Ammon's horn (tissue), 1 donor: Measurements from ENCODE around the gene SBK3.
A peak's percentile ranks its signal among the peaks of the same experiment; 100 is the strongest.
"Not testable (repeated sequence)": the region's sequence is repeated elsewhere in the genome, so short reads cannot be mapped to it uniquely, and the experiment has no call there.

ENCODE experiments used
- DNase-seq: peaks from one replicate; pipeline ENCODE4 v3.0.0-alpha.2; 2016; ENCODE audit warnings: low spot score

Gene SBK3

DNA sequence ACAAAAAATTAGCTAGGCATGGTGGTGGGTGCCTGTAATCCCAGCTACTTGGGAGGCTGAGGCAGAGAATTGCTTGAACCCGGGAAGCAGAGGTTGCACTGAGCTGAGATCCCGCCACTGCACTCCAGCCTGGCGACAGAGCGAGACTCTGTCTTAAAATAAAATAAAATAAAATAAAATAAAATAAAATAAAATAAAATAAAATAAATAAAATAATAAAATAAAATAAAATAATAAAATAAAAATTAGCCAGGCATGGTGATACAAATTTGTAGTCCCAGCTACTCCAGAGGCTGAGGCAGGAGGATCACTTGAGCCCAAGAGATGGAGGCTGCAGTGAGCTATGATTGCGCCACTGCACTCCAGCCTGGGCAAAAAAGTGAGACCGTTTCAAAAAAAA is 28.6 kb upstream of the SBK3 start:
- not testable (repeated sequence) for DNase-seq

DNA sequence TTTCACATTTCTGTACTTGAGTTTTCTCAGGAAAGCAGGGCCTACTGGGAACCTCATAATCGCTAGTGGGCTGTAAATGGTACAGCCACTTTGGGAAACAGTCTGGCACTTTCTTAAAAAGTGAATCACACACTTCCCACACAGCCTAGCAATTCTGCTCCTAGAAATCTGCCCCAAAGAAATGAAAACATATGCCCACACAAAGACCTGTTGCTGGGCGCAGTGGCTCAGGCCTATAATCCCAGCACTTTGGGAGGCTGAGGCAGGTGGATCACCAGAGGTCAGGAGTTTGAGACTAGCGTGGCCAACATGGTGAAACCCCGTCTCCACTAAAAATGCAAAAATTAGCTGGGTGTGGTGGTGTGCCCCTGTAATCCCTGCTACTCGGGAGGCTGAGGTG is 24.1 kb upstream of the SBK3 start:
- DNase-seq, result not testable (repeated sequence)

DNA sequence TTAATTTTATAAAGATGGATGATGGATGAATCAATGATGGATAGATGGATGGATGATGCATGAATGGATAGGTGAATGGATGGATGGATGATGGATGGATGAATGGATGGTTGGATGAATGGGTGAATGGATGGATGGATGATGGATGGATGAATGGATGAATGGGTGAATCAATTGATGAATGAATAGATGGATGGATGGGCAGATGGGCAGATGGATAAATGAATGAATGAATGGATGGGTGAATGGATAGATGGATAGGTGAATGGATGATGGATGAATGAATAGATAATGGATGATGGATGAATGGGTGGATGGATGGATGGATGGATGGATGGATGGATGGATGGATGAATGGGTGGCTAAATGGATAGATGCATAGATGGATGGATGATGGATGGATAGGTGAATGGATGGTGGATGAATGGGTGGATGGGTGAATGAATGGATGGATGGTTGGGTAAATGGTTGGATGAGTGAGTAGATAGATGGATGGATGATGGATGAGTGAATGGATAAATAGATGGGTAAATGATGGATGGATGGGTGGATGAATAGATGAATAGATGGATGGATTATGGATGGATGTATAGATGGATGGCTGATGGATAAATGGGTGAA is 22.5 kb upstream of the SBK3 start:
- no peak for DNase-seq

DNA sequence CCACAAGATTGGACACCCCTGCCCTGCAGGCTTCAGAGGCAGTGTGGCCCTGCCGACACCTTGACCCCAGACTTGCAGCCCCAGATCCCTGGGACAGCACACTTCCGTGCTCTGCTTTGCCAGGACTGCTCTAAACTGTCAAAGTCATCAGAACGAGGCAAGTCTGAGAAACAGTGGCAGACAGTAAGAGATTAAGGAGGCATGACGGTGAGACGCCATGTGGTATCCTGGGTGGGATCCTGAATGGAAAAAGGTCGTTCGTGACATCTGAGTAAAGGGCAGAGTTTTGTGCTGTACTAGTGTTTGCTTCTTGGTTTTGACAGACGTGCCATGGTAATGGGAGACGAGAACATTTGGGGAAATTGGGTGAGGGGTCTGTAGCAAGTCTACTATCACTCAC is 21.5 kb upstream of the SBK3 start:
- no peak for DNase-seq

DNA sequence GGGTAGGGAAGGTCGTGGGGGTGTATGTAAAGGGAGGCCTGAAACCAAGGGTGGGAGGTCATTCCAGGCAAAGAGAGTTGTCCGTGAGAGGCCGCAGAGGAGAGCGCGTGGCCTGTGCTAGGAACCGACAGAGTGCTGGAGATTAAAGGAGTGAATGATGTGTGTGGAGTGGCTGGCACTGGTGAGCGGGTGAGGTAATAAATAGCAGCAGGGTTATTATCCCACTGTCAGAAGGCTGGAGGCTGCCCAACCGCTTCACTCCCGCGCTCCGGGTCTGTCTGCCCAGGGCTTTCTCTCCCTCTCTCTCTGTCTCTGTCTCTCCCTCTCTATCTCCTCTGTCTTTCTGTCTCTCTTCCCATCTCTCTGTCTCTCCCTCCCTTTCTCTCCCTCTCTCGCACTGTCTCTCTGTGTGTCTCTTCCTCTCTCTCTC is 17.9 kb upstream of the SBK3 start:
- DNase-seq, result no peak

DNA sequence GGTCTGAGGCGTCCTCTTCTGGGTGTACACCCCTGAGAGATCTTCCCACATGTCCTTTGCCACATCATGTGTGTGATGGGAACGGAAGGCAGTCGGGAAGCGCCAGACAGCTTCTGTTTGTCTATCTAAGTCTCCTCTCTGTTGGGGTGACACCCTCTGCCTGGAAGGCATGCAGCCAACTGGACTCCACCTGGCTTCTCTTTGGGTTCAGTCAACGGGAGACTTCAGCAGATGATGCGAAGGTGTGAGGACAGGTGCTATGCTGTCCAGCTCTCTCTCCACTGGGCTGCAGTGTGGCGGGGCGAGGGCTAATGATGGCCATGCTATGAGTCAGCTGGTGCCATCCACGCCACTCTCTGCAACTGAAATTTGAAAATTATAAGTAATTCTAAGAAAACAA is 14.3 kb upstream of the SBK3 start:
- no peak for DNase-seq

DNA sequence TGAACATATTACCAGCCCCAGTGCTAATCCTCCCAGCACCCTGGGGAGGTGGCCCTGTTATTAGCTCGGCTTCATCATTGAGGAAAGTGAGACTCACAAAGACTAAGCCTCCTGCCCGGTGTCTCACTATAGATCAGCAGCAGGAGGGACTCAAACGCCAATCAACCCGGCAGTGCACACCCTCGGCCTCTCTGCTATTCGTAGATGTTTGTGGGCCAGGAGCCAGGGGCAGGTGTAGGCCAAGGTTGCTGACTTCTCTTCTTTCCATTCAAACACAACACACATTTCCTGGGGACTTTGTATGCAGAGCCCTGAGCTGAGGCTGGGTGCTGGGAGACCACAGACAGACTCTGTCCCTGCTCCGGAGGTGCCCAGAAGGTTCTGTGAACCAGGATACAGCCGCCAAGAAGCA is 9.4 kb upstream of the SBK3 start:
- DNase-seq, result no peak

DNA sequence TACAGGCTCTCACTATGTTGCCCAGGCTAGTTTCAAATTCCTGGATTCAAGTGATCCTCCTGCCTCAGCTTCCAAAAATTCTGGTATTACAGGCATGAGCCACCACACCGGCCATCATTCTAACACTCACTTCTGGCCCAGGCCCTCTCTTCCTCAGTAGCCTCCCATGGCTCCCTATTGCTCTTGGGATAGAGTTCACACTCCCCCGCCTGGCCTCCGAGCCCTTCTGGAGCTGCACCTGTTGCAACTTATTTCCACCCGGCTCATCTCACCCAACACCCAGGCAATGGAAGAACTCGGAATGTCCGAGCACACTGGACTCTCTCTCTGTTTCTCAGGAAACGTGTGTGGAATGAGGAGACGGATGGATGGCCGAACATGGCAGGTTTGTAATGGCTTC is 9.0 kb upstream of the SBK3 start:
- no peak for DNase-seq

DNA sequence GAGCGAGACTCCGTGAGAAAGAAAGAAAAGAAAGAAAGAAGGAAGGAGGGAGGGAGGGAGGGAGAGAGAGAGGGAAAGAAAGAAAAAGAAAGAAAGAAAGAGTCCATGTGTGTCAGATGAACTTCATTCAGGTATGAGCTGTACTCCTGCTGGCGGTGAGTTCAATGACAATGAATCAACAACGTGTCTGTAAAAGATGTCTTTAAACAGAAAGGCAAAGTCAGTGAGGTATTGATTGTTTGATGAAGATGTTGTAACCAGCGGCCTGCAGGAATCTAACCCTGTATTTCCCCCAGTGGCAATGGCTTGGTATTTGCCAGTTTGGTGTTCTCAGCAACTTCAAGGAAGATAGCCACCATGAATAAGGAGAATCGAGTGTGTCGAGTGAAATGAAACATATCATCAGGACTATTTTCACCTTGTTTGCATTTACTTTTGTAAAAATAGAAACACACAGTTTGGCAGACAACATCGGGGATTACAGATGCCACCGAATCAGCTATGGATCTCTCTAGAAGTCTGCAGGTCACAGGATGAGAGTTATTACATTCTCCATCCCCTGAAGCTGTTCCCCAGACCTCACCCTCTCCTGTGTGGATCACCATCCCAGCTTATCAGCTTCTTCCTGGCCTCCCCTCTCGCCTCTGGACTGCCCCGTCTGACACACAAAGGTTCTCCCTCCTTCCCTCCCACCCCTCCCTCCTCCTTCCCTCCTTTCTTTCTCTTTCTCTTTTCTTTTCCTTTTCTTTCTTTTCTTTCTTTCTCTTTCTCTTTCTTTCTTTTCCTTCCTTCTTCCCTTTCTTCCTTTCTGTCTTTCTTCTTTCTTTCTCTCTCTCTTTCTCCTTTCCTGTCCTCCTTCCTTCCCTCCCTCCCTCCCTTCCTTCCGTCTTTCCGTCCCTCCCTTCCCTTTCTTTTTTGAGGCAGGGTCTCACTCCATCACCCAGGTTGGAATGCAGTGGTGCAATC is 8.2 kb upstream of the SBK3 start:
- DNase-seq, result no peak

DNA sequence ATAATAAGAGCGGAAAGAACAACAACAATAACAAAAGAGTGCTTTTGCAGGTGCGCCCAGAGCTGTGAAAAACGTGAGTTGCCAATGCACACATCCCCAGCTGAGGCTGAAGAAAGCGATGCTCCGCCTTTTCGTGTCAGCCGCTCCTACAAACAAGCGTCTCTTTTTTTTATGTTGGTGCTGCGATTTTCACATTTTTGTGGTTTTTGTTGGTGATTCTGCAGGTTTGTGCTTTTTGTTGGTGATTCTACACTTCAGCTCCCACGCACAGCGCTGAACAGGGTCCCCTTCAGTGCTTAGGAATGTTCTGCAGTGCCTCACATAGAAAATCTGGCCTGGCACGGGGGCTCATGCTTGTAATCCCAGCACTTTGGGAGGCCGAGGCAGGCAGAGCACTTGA is 7.3 kb upstream of the SBK3 start:
- no peak for DNase-seq

DNA sequence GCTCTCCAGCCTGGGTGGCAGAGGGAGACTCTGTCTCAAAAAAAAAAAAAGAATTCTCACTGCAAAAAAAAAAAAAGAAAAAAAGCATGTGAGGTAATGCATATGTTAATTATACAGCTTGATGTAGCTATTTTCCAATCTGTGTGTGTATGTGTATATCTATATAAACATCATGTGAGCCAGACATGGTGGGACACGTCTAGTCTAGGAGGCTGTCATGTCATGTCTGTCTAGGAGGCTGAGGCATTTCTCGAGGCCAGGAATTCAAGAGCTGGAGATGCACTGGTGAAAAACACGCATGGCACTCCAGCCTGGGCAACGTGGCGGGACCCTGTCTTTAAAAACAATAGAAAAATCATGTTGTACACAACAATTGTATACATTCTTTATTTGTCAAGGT is 6.9 kb upstream of the SBK3 start:
- DNase-seq, result no peak

DNA sequence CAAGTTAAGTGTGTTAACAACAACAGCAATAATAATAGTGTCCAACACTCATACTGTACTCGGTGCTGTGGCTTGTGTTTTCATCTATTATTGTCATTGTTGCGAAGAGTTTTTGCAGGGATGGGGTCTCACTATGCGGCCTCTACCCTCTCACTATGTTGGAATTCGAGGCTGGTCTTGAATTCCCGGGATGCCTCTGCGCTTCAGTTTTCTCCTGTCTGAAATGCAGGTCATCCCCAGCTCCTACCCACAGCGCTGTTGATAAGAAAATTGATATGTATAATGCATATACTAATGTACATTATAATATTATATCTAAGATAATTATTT is 4.9 kb upstream of the SBK3 start:
- DNase-seq, result no peak

DNA sequence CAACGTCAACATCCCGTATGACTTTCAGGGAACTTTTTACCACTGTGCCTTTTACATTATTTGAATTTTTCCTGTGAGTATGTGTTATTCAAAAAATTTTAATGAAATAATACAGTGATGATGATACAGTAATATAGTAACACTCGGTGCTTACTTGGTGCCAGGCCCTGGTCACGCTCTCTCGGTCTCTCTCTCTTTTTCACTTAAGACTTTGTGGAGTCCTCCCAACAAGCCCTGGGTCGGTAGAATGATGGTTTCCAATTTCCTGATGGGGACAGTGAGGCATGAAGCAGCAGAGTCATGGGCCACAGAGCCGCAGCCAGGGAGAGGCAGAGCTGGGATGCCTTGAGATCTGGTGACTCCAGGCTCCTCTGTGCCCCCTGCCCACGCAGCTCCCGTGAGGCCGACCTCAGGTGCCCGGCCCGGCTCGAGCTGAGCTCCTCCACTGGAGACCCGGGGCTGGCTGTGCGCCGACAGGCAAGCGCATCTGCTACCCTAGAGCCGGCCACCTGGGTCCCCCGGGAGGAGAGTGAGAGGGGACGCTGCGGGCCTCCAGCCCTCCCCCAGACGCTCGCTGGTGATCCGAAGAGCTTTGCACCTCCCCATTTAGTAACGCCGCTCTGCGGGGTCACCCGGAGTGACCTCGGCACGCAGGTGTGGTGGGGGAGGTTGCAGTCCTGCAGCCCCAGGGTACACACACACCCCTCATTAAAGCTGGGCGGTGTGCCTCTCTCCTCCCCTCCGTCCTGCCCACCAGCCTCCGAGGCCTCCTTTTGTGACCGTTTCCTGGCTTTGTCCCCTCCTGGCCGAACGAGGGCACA is 4.4 kb upstream of the SBK3 start:
- no peak for DNase-seq

DNA sequence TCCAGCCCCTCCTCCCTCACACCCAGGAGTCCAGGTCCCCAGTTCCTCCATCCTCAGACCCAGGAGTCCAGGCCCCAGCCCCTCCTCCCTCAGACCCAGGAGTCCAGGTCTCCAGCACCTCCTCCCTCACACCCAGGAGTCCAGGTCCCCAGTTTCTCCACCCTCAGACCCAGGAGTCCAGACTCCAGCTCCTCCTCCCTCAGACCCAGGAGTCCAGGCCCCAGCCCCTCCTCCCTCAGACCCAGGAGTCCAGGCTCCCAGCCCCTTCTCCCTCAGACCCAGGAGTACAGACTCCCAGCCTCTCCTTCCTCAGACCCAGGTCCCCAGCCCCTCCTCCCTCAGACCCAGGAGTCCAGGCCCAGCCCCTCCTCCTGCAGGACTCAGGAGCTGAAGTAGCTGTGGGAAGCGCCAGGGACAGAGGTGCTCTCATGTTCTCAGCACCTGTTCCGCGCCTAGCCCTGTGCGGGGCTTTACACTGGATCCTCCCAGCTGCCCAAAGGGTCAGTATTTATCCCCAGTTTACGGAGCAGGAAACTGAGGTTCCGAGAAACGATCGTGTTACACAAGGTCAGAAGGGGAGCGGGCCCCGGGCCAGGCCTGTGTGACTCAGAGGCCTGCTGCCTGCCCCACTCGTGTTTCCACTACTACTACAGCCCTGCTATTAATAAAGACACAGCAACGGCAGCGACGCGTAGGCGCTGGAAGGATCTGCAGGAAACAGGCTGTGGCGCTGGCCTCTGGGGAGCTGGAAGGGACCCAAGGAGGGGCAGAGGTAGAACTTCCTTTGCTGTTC is 1.7 kb upstream of the SBK3 start:
- peak; percentile 26 for DNase-seq

DNA sequence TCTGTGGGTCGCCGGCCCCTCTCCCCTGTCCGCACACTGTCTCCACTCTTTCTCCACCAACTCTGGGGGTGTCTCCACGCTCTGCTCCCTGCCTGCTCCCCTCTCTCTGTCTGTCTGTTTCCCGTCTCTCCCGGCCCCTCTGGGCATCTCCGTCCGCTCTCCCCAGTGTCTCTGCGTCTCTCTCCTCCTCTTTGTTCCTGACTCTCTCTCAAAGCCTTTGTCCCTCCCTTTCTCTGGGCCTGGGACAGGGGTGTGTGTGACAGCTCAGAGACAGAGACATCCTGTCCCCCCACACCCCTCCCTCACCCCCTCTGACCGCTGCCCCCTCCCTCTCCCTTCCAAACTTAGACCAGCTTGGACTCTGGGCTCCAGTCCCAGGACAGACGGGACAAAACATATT is 668 bp upstream of the SBK3 start:
- DNase-seq, result no peak

DNA sequence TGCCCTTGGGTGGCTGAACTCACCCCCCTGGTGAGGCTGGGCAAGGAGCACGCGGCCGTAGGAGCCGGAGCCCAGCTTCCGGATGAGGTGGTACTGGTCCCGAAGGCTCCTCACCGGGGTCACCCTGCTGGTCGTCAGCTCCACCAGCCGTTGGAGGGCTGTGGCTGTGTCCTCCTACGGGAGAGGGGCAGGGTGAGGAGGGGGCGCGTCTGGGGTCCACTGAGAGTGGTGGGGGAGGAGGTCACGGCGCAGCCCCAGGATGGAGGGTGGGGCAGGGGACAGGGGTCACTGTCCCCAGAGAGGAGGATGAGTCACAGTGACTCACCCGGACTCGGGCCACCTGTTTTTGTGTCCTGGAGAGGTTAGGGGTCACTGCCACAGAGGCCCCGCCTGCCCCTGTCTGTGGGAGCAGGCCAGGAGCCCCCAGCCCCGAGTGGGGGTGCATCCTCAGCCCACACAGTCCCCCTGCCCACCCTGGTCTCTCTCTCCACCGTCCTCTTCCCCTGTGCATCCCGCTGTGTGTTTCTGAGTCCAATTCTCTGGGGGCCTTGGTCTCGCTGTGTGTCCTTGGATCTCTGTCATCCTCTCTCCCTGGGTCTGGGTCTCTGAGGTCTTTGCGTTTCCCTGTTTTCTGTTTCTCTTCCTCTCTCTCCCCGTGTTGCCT is 435 bp downstream of the SBK3 start:
- DNase-seq, result no peak

DNA sequence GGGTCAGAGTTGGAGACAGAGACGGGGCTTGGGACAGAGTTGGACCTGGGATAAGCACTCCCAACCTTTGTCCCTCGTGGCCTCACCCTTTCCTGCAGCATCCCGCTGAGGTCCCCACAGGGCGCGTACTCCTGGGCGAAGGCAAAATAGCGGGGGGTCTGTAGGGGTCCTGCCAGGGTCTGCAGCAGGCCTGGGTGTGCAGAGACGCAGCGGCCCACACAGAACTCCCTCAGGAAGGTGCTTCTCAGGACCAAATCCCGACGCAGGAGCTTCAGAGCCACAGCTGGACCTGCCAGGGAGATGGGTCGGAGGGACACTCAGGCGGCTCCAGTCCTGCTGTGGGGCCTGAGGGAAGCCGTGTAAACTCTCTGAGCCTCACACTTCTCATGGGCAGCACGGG is 1.3 kb downstream of the SBK3 start:
- DNase-seq, result no peak

DNA sequence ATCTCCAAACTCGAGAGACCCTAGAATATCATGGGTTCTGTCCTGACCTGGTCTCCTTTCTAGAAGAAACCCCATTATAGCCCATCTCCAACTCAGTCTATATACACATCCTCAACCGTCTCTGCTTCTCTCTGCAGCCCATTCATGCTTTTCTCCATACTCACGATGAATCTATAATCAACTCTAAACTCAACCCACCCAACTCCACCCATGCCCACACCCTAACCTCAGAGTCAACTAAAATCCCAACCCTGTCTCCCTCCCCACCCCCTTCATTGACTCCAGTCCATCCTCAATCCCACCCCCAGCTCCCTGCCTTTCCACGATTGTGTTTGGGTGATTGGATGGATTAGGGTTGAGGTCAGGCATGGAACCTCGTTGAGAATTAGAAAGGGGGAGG is 1.8 kb downstream of the SBK3 start:
- no peak for DNase-seq

DNA sequence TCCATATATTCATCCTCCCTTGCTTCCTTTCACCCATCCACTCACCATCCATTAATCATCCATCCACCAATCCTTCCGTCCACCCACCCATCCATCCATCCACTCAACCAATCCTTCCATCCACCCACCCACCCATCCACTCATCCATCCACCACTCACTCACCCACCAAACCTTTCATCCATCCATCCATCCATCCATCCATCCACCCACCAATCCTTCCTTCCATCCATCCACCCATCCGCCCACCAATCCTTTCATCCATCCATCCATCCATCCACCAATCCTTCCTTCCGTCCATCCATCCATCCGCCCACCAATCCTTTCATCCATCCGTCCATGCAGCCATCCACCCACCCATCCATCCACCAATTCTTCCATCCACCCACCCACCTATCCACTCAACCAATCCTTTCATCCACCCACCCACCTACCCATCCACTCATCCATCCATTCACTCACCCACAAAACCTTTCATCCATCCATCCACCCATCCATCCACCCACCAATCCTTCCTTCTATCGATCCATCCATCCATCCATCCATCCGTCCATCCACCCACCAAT is 3.0 kb downstream of the SBK3 start:
- DNase-seq, result no peak

DNA sequence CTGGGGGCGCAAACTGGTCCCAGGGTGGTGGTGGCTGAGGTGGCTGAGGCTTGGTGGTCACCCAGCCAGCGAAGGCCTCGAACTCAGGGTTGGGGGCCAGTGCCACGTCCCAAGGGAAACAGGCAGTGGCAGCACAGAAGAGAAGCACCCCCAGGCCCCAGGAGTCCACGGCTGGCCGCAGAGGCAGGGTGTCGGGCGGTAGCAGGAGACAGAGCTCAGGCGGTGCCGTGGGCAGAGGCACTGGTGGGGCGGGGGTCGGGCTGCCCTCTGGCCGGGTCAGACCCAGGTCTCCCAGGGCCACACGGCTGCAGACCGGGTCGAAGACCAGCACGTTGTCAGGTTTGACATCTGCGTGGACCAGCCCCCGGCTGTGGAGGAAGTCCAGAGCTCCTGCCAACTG is 4.3 kb downstream of the SBK3 start:
- no peak for DNase-seq

DNA sequence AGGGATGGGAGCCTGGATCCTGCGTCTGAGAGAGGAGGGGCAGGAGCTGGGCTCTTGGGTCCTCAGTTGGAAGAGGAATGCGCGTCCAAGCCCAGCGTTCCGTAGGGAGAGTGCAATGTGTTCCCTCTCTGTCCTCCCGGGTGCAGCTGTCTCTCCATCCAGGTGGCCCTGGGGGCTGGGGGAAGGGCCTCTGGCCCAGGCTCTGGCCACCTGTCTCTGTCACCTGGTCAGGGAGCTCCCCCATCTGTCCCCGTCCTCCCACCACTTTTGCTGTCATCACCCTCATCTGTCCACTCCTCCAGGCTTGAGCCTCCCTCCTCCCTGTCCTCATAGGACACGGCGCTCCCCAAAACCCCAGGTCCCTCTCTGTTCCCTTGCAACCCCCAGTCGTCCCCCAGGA is 4.7 kb downstream of the SBK3 start:
- no peak for DNase-seq
